GM19324 (cell line): ENCODE results near the gene COPA.
"Not testable (repeated sequence)": the region's sequence is repeated elsewhere in the genome, so short reads cannot be mapped to it uniquely, and the experiment has no call there.

Experiments used
- ATAC-seq: cut with Tn5 transposase; IDR thresholded peaks from one replicate; pipeline ENCODE4 v1.9.1; 2021; ENCODE audit warnings: mild to moderate bottlenecking, moderate library complexity; ENCODE audit not compliant: unreplicated experiment, low FRiP score

The COPA gene

GRCh38 chr1:160332516-160332915 lies 10.5 kb downstream of the COPA start:
- ATAC-seq = no peak

- ATAC-seq = no peak
Measured at GRCh38 chr1:160330119-160330518, 12.9 kb downstream of the COPA start.

- ATAC-seq = no peak
Measured at GRCh38 chr1:160328184-160328583, 14.9 kb downstream of the COPA start.

GRCh38 chr1:160326418-160326817 lies 16.6 kb downstream of the COPA start:
- no peak for ATAC-seq

- ATAC-seq = no peak
Measured at GRCh38 chr1:160325252-160325651, 17.8 kb downstream of the COPA start.

GRCh38 chr1:160322831-160323230 lies 20.2 kb downstream of the COPA start:
- no peak for ATAC-seq

GRCh38 chr1:160315359-160315758 lies 27.7 kb downstream of the COPA start:
- ATAC-seq = no peak

GRCh38 chr1:160309571-160309970 lies 33.5 kb downstream of the COPA start:
- ATAC-seq = no peak

- no peak for ATAC-seq
Measured at GRCh38 chr1:160309185-160309557, 33.9 kb downstream of the COPA start.

- no peak for ATAC-seq
Measured at GRCh38 chr1:160308451-160309184, 34.4 kb downstream of the COPA start.

- ATAC-seq = no peak
Measured at GRCh38 chr1:160307118-160307791, 35.8 kb downstream of the COPA start.

GRCh38 chr1:160300173-160300572 lies 42.9 kb downstream of the COPA start:
- ATAC-seq = no peak

- no peak for ATAC-seq
Measured at GRCh38 chr1:160296036-160296435, 47.0 kb downstream of the COPA start.

- ATAC-seq = no peak
Measured at GRCh38 chr1:160293020-160293968, 49.8 kb downstream of the COPA start.

- ATAC-seq = peak; percentile 77
Measured at GRCh38 chr1:160291248-160292220, 51.5 kb downstream of the COPA start.

GRCh38 chr1:160287769-160288168 lies 55.3 kb downstream of the COPA start:
- not testable (repeated sequence) for ATAC-seq

GRCh38 chr1:160285506-160285905 lies 57.5 kb downstream of the COPA start:
- no peak for ATAC-seq

GRCh38 chr1:160284782-160285344 lies 58.2 kb downstream of the COPA start, which contains the start of gene PEX19:
PEX19 (minus strand) TSS chr1:160285133; CDS start chr1:160285124, 9 bp downstream.
- ATAC-seq = peak; percentile 94

GRCh38 chr1:160284220-160284781 lies 58.7 kb downstream of the COPA start:
- no peak for ATAC-seq
